HCT116 (cell line): Measurements from ENCODE around the gene USF1. TPM values are rescaled to one million over a fixed set of nuclear protein-coding genes. Genes with fewer than 3 reads are reported as not detected.

Experiments used
- ATAC-seq: fragments of 200-7000 bp; cut with Tn5 transposase; 2 replicates; pipeline ENCODE4 v1.9.1; 2020; ENCODE audit warnings: mild to moderate bottlenecking, moderate library complexity
- BruUV-seq: library from RNA; stranded (reverse); fragments of 400-500 nt; replicated peaks from 2 replicates; lab custom pipeline; 2021; lab: Mats Ljungman, UMichigan
- CTCF ChIA-PET: fragments of 300-600 bp; sonication (Branson Sonifier 250); formaldehyde crosslinking; loops from one replicate; lab custom pipeline; 2021; ENCODE audit warnings: antibody characterized with exemption; lab: Charles Lee
- POLR2A ChIA-PET: fragments of 300-600, 350-600 bp; sonication (Branson Sonifier 250); formaldehyde crosslinking; loops from one replicate; lab custom pipeline; 2021; ENCODE audit warnings: antibody characterized with exemption; lab: Charles Lee
- RAD21 ChIA-PET, 2 experiments: fragments of 300-600 bp; sonication (Branson Sonifier 250); formaldehyde crosslinking; loops; one replicate each; lab custom pipeline; 2023; ENCODE audit warnings: low total read pairs in 2 of 2; ENCODE audit not compliant: uncharacterized antibody in 2 of 2, unreplicated experiment in 2 of 2, low non-redundant PET in 1 of 2; lab: Charles Lee
- DNase-seq: peaks from one replicate; pipeline ENCODE4 v3.0.0-alpha.2; 2010; ENCODE audit warnings: low read depth, low spot score
- H2AFZ ChIP-seq: fragments of 200-600 bp; shearing (Covaris generic), sonication (generic); 2 replicates; pipeline ENCODE4 v1.6.1; 2017; ENCODE audit warnings: low read depth, mixed run types, mixed read lengths, antibody characterized with exemption, low read length; ENCODE audit not compliant: poor library complexity, severe bottlenecking
- H3K27ac ChIP-seq: 2 replicates; pipeline ENCODE4 v1.5.1; 2012; ENCODE audit warnings: low read depth, low read length
- H3K27me3 ChIP-seq: fragments of 200-600 bp; sonication (generic); 2 replicates; pipeline ENCODE4 v1.6.1; 2016; ENCODE audit warnings: mixed run types, low read length, mixed read lengths; ENCODE audit not compliant: insufficient read depth
- H3K36me3 ChIP-seq, 2 experiments: fragments of 200-500 bp in 1 of 2; fragments of 200-600 bp in 1 of 2; sonication (Bioruptor generic) in 1 of 2; sonication (generic) in 1 of 2; 2 replicates each; pipeline versions ENCODE4 v1.5.1 to v1.6.1; 2014 to 2016; ENCODE audit warnings: low read length in 2 of 2, inconsistent platforms in 1 of 2, mixed read lengths in 1 of 2, mixed run types in 1 of 2; ENCODE audit not compliant: insufficient read depth in 2 of 2, control insufficient read depth in 1 of 2
- H3K4me1 ChIP-seq, 2 experiments: fragments of 200-600 bp in 1 of 2; sonication (generic) in 1 of 2; 2 replicates each; pipeline versions ENCODE4 v1.5.1 to v1.6.1; 2012 to 2017; ENCODE audit warnings: low read length in 2 of 2, inconsistent platforms in 1 of 2, mild to moderate bottlenecking in 1 of 2, mixed read lengths in 1 of 2, mixed run types in 1 of 2, moderate library complexity in 1 of 2; ENCODE audit not compliant: insufficient read depth in 2 of 2, control insufficient read depth in 1 of 2
- H3K4me2 ChIP-seq: fragments of 200-600 bp; sonication (generic); 2 replicates; pipeline ENCODE4 v1.6.1; 2017; ENCODE audit warnings: mixed run types, low read length, mixed read lengths
- H3K4me3 ChIP-seq, 2 experiments: fragments of 200-600 bp in 1 of 2; sonication (generic) in 1 of 2; replicated peaks in 1 of 2; 2 replicates each; pipeline ENCODE4 v1.5.1; 2011 to 2016; ENCODE audit warnings: low read length in 2 of 2, control low read depth in 1 of 2, low read depth in 1 of 2, mild to moderate bottlenecking in 1 of 2, mixed read lengths in 1 of 2, mixed run types in 1 of 2
- H3K79me2 ChIP-seq: fragments of 200-600 bp; sonication (generic); 2 replicates; pipeline ENCODE4 v1.6.1; 2017; ENCODE audit warnings: mild to moderate bottlenecking, mixed run types, low read length, moderate library complexity, mixed read lengths; ENCODE audit not compliant: insufficient read depth
- H3K9ac ChIP-seq: fragments of 200-600 bp; sonication (generic); 2 replicates; pipeline ENCODE4 v1.6.1; 2016; ENCODE audit warnings: low read length, mixed read lengths
- H3K9me2 ChIP-seq: fragments of 200-600 bp; sonication (generic), shearing (Covaris generic); 2 replicates; pipeline ENCODE4 v1.6.1; 2017; ENCODE audit warnings: mixed run types, mild to moderate bottlenecking, moderate library complexity; ENCODE audit not compliant: insufficient read depth
- H3K9me3 ChIP-seq, 2 experiments: fragments of 200-500 bp in 1 of 2; fragments of 200-600 bp in 1 of 2; sonication (Bioruptor generic) in 1 of 2; sonication (generic) in 1 of 2; 2 replicates each; pipeline ENCODE4 v1.6.1; 2014 to 2017; ENCODE audit warnings: low read length in 2 of 2, mixed read lengths in 2 of 2, inconsistent platforms in 1 of 2, low read depth in 1 of 2, mild to moderate bottlenecking in 1 of 2, mixed run types in 1 of 2, moderate library complexity in 1 of 2; ENCODE audit not compliant: control insufficient read depth in 1 of 2, insufficient read depth in 1 of 2
- H4K20me1 ChIP-seq: fragments of 200-600 bp; sonication (generic), shearing (Covaris generic); 2 replicates; pipeline ENCODE4 v1.6.1; 2017; ENCODE audit warnings: mixed run types, mild to moderate bottlenecking, moderate library complexity; ENCODE audit not compliant: insufficient read depth
- CBX3 ChIP-seq: IDR thresholded peaks from 2 replicates; pipeline ENCODE4 v1.6.1; 2012; ENCODE audit warnings: low read depth
- EGR1 ChIP-seq: IDR thresholded peaks from 2 replicates; pipeline ENCODE4 v1.6.1; 2012; ENCODE audit warnings: low read depth
- EZH2 ChIP-seq: fragments of 200-600 bp; sonication (generic); IDR thresholded peaks from 2 replicates; pipeline ENCODE4 v1.6.1; 2017; ENCODE audit warnings: antibody characterized with exemption, mixed run types
- FOSL1 ChIP-seq: IDR thresholded peaks from 2 replicates; pipeline ENCODE4 v1.6.1; 2012; ENCODE audit warnings: low read depth
- JUND ChIP-seq: IDR thresholded peaks from 2 replicates; pipeline ENCODE4 v1.6.1; 2012
- MAX ChIP-seq: IDR thresholded peaks from 2 replicates; pipeline ENCODE4 v1.6.1; 2012
- RAD21 ChIP-seq: IDR thresholded peaks from 2 replicates; pipeline ENCODE4 v1.6.1; 2012; ENCODE audit warnings: low read depth, mild to moderate bottlenecking
- REST ChIP-seq: IDR thresholded peaks from 2 replicates; pipeline ENCODE4 v1.6.1; 2012; ENCODE audit warnings: low read depth
- SIN3A ChIP-seq: IDR thresholded peaks from 2 replicates; pipeline ENCODE4 v1.6.1; 2012; ENCODE audit warnings: low read depth
- SP1 ChIP-seq: IDR thresholded peaks from 2 replicates; pipeline ENCODE4 v1.6.1; 2012; ENCODE audit warnings: low read depth
- TCF7L2 ChIP-seq: IDR thresholded peaks from 2 replicates; pipeline ENCODE4 v1.7.0; 2011; ENCODE audit warnings: borderline replicate concordance, inconsistent platforms; ENCODE audit not compliant: insufficient read depth, insufficient read length; ENCODE audit errors: extremely low read depth
- YY1 ChIP-seq: IDR thresholded peaks from 2 replicates; pipeline ENCODE4 v1.6.1; 2011; ENCODE audit warnings: low read length, low read depth, moderate library complexity, mild to moderate bottlenecking; ENCODE audit not compliant: insufficient replicate concordance; ENCODE audit errors: extremely low read depth
- ZFX ChIP-seq: fragments of 450-650 bp; IDR thresholded peaks from 2 replicates; pipeline ENCODE4 v1.6.1; 2017
- ZNF274 ChIP-seq: fragments of 200-500 bp; sonication (Bioruptor generic); IDR thresholded peaks from 2 replicates; pipeline ENCODE4 v1.6.1; 2014; ENCODE audit warnings: mild to moderate bottlenecking, low read depth, low read length, inconsistent platforms
- intact Hi-C: fragments of 100-400 bp; cut with micrococcal nuclease; formaldehyde crosslinking; loops from 2 replicates; pipeline ENCODE4 v1.10.0; 2022
- total RNA-seq: library from RNA; stranded (reverse); gene quantifications from one replicate; pipeline ENCODE4 v1.2.1, GENCODE V29; 2021; ENCODE audit not compliant: unreplicated experiment
- TF ChIP-seq, protein P1 (sequence below): IDR thresholded peaks from 2 replicates; pipeline ENCODE4 v1.6.1; 2011; ENCODE audit warnings: mild to moderate bottlenecking, low read length, moderate library complexity; ENCODE audit not compliant: insufficient replicate concordance; ENCODE audit errors: extremely low read depth
- TF ChIP-seq, protein P2 (sequence below), 3 experiments: fragments of 200-600 bp in 1 of 3; sonication (generic) in 1 of 3; IDR thresholded peaks in 2 of 3; conservative IDR thresholded peaks in 1 of 3; 2 replicates each; pipeline ENCODE4 v1.5.1; 2012 to 2017; ENCODE audit warnings: low read depth in 2 of 3, low read length in 2 of 3, antibody characterized with exemption in 1 of 3, borderline replicate concordance in 1 of 3, control low read depth in 1 of 3, mild to moderate bottlenecking in 1 of 3, mixed read lengths in 1 of 3, mixed run types in 1 of 3, moderate library complexity in 1 of 3; ENCODE audit not compliant: insufficient read depth in 1 of 3

USF1 gene
- total RNA-seq, 1 experiment from 2014 or later, result 48.0 TPM

- H3K27me3 ChIP-seq, result no peaks in the 10 kb centered on the region
- H3K9me3 ChIP-seq, result no peaks in the 10 kb centered on the region
- no peaks in the 10 kb centered on the region for H3K9me2 ChIP-seq
- H3K4me2 ChIP-seq, result peak overlapping the region; percentile 21
- POLR2A ChIA-PET, result interaction anchor here (0.6 kb wide), 1 partner anchor 29 kb away, joined by 3 read pairs; the partner anchor contains the start of gene USF1
- no peak for DNase-seq
- BruUV-seq, result no TSS peak
- TF ChIP-seq ZFX (no peak), TCF7L2 (no peak), YY1 (no peak), EZH2 (no peak), SIN3A (no peak), JUND (no peak), ZNF274 (no peak), SP1 (no peak), RAD21 (no peak), FOSL1 (no peak), MAX (no peak), CBX3 (no peak), REST (no peak), EGR1 (no peak)
- TF ChIP-seq, protein P1, sequence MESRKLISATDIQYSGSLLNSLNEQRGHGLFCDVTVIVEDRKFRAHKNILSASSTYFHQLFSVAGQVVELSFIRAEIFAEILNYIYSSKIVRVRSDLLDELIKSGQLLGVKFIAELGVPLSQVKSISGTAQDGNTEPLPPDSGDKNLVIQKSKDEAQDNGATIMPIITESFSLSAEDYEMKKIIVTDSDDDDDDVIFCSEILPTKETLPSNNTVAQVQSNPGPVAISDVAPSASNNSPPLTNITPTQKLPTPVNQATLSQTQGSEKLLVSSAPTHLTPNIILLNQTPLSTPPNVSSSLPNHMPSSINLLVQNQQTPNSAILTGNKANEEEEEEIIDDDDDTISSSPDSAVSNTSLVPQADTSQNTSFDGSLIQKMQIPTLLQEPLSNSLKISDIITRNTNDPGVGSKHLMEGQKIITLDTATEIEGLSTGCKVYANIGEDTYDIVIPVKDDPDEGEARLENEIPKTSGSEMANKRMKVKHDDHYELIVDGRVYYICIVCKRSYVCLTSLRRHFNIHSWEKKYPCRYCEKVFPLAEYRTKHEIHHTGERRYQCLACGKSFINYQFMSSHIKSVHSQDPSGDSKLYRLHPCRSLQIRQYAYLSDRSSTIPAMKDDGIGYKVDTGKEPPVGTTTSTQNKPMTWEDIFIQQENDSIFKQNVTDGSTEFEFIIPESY, result no peak
- TF ChIP-seq, protein P2, sequence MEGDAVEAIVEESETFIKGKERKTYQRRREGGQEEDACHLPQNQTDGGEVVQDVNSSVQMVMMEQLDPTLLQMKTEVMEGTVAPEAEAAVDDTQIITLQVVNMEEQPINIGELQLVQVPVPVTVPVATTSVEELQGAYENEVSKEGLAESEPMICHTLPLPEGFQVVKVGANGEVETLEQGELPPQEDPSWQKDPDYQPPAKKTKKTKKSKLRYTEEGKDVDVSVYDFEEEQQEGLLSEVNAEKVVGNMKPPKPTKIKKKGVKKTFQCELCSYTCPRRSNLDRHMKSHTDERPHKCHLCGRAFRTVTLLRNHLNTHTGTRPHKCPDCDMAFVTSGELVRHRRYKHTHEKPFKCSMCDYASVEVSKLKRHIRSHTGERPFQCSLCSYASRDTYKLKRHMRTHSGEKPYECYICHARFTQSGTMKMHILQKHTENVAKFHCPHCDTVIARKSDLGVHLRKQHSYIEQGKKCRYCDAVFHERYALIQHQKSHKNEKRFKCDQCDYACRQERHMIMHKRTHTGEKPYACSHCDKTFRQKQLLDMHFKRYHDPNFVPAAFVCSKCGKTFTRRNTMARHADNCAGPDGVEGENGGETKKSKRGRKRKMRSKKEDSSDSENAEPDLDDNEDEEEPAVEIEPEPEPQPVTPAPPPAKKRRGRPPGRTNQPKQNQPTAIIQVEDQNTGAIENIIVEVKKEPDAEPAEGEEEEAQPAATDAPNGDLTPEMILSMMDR (IDR thresholded peaks at IDR 0.05 in 2 of 3, conservative IDR thresholded peaks at IDR 0.05 in 1 of 3; ENCODE audit: borderline replicate concordance in 1 of 3, insufficient read depth in 1 of 3, low read depth in 2 of 3, low read length in 2 of 3), result no peak
- TF ChIP-seq, all 23 proteins: peak for 0
- Histone ChIP-seq H4K20me1 (no peaks in the 10 kb centered on the region), H3K4me1 (peaks cover 0 to 38% of the 10 kb centered on the region in 2 experiments; a peak in 2 of 4 replicates), H2AFZ (no peak overlapping the region), H3K9ac (no peak overlapping the region), H3K4me3 (no peak overlapping the region), H3K79me2 (no peaks in the 10 kb centered on the region), H3K36me3 (no peaks in the 10 kb centered on the region), H3K27ac (peak overlapping the region; percentile 31; the same call in 1 of the 2 replicates)
- ATAC-seq, result no peak
- RAD21 ChIA-PET, result no interaction called here
- CTCF ChIA-PET, result interaction anchor here (2.2 kb wide), 1 partner anchor 22 kb away, joined by 8 read pairs; no protein-coding TSS in a partner anchor
- intact Hi-C loops, result no loop called here
These were observed 29.0 kb upstream of the USF1 start for GRCh38 chr1:161074676-161075368.
